ENCODE results near the gene ATXN1. TPM values are rescaled to one million over a fixed set of nuclear protein-coding genes. Genes with fewer than 3 reads are reported as not detected.
A peak's percentile ranks its signal among the peaks of the same experiment; 100 is the strongest.

The ATXN1 gene
- total RNA-seq, 2 experiments from 2014 or later, result 83.1 to 89.4 TPM

DNA sequence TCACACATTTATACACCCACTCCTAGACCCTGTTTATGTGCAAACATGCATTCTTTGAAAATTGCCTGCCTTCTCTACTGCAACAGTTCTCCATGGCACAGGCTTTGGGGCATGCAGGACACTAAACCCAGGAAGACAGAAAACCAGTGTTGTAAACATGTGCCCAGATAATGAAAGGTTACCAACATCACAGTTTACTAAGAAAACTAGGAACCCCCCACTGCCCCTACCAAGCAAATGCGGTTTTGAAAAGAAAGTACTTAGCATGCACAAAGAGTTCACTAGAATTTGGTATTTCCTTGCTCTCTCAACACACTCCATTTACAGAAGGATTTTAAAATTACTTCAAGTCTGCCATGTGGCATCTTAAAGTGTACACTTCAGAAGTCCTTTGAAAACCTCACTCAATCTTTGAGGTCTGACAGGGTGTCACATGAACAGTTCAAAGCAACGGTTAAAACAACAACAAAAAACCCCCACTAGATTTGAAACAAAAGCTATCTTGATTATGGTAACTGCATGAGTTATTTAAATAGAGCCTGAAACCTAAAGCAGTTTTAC lies 277.9 kb downstream of the ATXN1 start:
- POLR2A ChIA-PET, result interaction anchor here (0.6 to 4.3 kb wide), 19 partner anchors 9 to 279 kb away, joined by 3 to 40 read pairs (median 9); partner anchors contain the start of gene ATXN1
- CTCF ChIA-PET, result interaction anchor here (1.1 to 3.0 kb wide), 5 partner anchors 14 to 151 kb away, joined by 3 to 12 read pairs (median 7); no protein-coding TSS in a partner anchor
- DNase-seq, result peak; percentile 42
- H3K27ac Mint-ChIP-seq, result peak overlapping the region; percentile 94
- H3K4me3 Mint-ChIP-seq, result peak overlapping the region; percentile 41
- H3K27me3 Mint-ChIP-seq, result no peaks in the 10 kb centered on the region
- peaks cover 66% of the 10 kb centered on the region for H3K36me3 Mint-ChIP-seq (ENCODE audit: low read depth)
- peaks cover 94% of the 10 kb centered on the region for H3K4me1 Mint-ChIP-seq
- H3K9me3 Mint-ChIP-seq, result no peaks in the 10 kb centered on the region

DNA sequence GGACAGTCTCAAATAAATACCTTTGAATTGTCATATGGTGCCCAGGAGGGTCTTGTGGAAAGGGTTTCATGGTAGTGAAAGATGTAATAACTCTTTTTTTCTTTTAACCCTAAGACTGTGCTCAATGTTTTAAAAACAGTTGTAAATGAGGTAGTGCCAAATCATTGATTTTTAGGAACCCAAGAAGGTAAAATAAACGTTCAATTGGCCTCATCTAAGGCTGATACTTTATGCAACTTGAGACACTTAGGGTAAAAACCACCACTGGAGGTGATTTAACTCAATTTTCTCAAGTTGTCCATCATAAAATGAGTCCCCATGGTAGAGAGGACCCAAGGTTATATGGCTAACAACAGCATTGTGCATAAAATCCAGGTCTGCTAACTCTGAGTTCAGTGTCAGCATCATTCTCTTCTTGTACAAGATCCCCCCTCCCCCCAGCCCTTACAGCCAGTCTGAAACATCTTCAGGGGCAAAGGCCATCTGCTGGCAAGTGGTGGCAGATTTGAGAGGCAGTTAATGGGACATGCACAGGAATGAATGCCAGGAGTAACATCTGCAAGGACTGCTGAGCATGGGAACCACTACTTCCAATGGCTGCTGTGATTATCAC lies 278.5 kb downstream of the ATXN1 start:
- Mint-ChIP-seq H3K27me3 (no peaks in the 10 kb centered on the region), H3K4me3 (no peak overlapping the region), H3K36me3 (ENCODE audit: low read depth) (peaks cover 64% of the 10 kb centered on the region), H3K9me3 (peaks cover under 1% of the 10 kb centered on the region), H3K27ac (peak overlapping the region; percentile 94), H3K4me1 (peaks cover 94% of the 10 kb centered on the region)
- ChIA-PET CTCF (interaction anchor here (2.5 kb wide), 1 partner anchor 281 kb away, joined by 10 read pairs; no protein-coding TSS in a partner anchor), POLR2A (interaction anchor here (0.8 to 4.3 kb wide), 16 partner anchors 9 to 280 kb away, joined by 3 to 67 read pairs (median 8); partner anchors contain the start of gene ATXN1)
- peak; percentile 39 for DNase-seq

DNA sequence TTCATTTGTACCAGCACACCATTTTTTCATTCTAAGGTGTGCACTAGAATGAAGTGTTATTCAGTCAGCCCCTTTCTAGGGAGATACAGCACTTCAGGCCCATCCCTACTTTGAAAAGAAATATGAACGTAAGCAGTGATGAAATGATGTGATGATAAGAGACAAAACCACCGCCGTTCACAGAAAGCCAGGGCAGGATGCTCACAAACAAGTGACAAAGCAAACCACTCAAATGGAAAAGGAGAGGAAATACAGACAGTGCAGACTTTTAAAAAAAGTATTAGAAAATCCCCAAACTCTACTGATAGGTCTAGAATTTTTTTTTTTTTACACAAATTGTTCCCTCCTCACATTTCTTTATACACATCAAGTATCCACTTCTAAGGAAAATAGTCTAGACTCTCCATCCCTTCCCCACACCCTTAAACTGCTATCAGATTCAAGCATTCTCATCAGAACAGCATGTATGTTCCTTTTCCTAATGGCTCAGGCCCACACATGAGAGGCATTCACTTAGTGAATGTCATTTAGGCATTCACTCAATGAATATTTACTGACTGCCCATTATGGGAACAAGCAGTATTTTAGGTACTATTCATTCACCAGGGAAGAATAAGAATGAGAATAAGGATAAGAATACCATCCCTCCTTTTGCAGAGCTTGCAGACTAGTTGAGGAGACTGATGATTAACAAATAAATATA lies 279.4 kb downstream of the ATXN1 start:
- Mint-ChIP-seq H3K27me3 (no peaks in the 10 kb centered on the region), H3K27ac (peak overlapping the region; percentile 94), H3K4me3 (peak overlapping the region; percentile 46), H3K9me3 (peaks cover 5% of the 10 kb centered on the region), H3K4me1 (peaks cover 94% of the 10 kb centered on the region), H3K36me3 (ENCODE audit: low read depth) (peaks cover 68% of the 10 kb centered on the region)
- CTCF ChIA-PET, result interaction anchor here (0.5 to 2.7 kb wide), 8 partner anchors 10 to 281 kb away, joined by 3 to 10 read pairs (median 5); partner anchors contain the start of gene ATXN1
- POLR2A ChIA-PET, result interaction anchor here (0.8 to 4.1 kb wide), 23 partner anchors 8 to 280 kb away, joined by 3 to 67 read pairs (median 4); partner anchors contain the start of gene ATXN1
- DNase-seq, result peak; percentile 80

DNA sequence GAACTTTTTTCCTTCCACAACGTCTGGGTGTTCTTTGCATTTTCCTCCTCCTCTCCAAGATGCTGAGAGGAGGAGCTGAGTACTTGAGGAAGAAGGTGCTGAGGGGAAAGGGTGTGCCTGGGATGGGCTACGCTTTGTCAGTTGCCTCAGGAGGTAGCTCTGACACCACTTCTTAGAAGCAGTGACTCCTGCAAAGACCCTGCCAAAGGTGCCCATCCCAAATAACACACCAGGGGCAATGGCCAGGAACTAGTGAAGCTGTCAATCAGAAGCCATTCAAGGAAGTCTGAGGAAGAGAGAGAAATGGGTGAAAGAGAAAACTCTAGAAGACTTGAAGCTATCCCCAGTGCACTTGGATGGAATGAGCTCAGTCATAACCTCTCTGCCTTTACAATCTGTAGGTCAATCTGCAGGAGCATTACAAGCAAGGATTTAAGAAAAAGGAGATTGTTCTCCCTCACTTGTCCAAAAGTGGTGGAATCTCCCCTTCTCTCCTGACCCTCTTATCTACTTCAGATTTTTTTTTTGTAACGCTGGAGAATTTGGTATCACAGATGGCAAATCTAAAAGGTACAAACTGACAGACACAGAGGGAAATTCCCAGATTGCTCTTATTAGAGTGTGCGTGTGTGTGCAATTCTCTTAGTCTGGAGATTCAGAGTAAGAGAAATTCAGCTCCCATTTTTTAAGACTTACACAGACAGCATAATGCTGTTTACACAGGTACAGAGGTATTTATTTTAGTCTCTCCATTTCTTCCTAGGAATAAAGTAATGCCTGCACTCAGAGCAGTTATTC lies 280.3 kb downstream of the ATXN1 start:
- POLR2A ChIA-PET, result interaction anchor here (0.8 to 4.1 kb wide), 23 partner anchors 9 to 282 kb away, joined by 3 to 67 read pairs (median 4); partner anchors contain the start of gene ATXN1
- peak overlapping the region; percentile 94 for H3K27ac Mint-ChIP-seq
- H3K4me3 Mint-ChIP-seq, result peak overlapping the region; percentile 46
- peaks cover 5% of the 10 kb centered on the region for H3K9me3 Mint-ChIP-seq
- DNase-seq, result no peak
- H3K4me1 Mint-ChIP-seq, result peaks cover 93% of the 10 kb centered on the region
- CTCF ChIA-PET, result interaction anchor here (0.8 to 2.7 kb wide), 11 partner anchors 9 to 282 kb away, joined by 3 to 10 read pairs (median 5); partner anchors contain the start of gene ATXN1
- no peaks in the 10 kb centered on the region for H3K27me3 Mint-ChIP-seq
- H3K36me3 Mint-ChIP-seq (ENCODE audit: low read depth), result peaks cover 68% of the 10 kb centered on the region

DNA sequence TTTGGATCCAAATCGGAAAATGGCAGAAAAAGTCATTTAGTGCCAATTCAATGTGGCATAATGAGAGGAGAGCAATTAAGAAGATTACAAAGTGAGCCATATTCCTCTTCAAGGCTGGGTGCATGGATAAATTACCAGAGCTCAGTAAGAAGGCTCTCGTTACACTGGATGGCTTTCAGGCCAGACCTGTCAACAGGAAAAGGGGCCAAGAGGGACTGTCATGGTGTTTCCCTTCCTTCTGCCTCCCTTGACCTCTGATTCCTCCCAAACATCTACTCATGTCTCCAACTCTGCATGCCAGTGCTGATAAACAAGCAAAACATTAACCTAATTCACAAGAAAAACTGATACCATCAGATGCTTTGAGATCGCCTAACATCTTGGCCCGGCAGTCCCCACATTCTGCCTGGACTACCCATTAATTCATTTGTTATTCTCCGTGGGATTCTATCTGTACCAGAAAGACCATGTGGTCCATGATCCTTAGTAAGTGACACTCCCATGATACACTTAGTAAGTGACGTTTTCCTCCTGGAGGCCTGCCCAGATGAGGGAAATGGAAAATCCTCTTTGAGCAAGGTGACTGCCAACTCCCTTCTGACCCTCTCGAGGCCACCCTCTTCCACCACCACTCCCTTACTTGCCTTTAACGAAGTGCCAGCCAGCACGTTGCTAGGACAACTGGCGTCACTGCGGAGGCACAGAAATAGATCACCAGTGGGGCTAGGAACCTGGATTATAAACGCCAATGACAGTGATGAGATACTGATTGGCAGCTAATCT lies 283.7 kb downstream of the ATXN1 start:
- ChIA-PET POLR2A (interaction anchor here (8.9 kb wide), 1 partner anchor 42 kb away, joined by 106 read pairs; no protein-coding TSS in a partner anchor), CTCF (interaction anchor here (1.1 kb wide), 1 partner anchor 68 kb away, joined by 3 read pairs; no protein-coding TSS in a partner anchor)
- no peak for DNase-seq
- Mint-ChIP-seq H3K27ac (peak overlapping the region; percentile 12), H3K27me3 (no peaks in the 10 kb centered on the region), H3K4me1 (peaks cover 91% of the 10 kb centered on the region), H3K4me3 (no peak overlapping the region), H3K36me3 (ENCODE audit: low read depth) (peaks cover 66% of the 10 kb centered on the region), H3K9me3 (peaks cover 9% of the 10 kb centered on the region)

DNA sequence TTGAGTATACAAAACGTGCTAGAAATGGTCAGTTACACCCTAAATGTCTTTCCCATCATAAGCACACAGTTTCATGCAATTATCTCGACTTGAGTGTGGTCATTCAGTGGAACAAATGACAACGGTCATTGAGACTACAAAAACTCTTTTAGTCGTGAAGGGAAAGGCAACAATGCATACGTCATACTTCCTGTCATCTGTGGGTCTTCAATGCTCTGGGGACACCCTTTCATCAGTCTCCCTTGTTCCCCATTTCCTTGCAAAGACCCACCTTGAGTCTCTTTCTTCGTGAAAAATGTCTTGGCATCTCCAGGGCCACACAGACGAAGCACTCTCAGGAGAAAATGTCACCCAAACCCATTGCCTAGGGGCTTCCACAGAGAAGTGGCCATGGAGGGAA lies 284.4 kb downstream of the ATXN1 start:
- ChIA-PET CTCF (no interaction called here), POLR2A (interaction anchor here (8.9 kb wide), 1 partner anchor 41 kb away, joined by 106 read pairs; no protein-coding TSS in a partner anchor)
- peaks cover 63% of the 10 kb centered on the region for H3K36me3 Mint-ChIP-seq (ENCODE audit: low read depth)
- no peak overlapping the region for H3K27ac Mint-ChIP-seq
- H3K27me3 Mint-ChIP-seq, result no peaks in the 10 kb centered on the region
- H3K4me1 Mint-ChIP-seq, result peaks cover 91% of the 10 kb centered on the region
- H3K4me3 Mint-ChIP-seq, result no peak overlapping the region
- no peak for DNase-seq
- peaks cover 9% of the 10 kb centered on the region for H3K9me3 Mint-ChIP-seq

DNA sequence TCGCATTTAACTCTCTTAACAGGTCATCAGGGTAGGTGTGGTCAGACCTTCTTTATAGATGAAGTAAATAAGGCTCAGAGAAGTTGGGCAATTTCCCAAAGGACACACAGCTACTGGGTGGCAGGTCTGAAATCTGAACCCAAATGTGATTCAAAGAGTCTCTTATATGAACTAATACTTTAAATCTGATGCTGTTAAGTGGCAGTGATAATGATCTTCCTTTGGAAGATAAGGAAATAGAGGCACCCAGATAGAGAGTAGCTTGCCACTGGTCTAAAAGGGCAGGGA lies 285.8 kb downstream of the ATXN1 start:
- DNase-seq, result no peak
- ChIA-PET CTCF (interaction anchor here (0.7 kb wide), 1 partner anchor 21 kb away, joined by 5 read pairs; no protein-coding TSS in a partner anchor), POLR2A (interaction anchor here (8.9 kb wide), 1 partner anchor 40 kb away, joined by 106 read pairs; no protein-coding TSS in a partner anchor)
- Mint-ChIP-seq H3K4me3 (no peak overlapping the region), H3K9me3 (peaks cover 9% of the 10 kb centered on the region), H3K36me3 (ENCODE audit: low read depth) (peaks cover 64% of the 10 kb centered on the region), H3K27ac (no peak overlapping the region), H3K4me1 (peaks cover 91% of the 10 kb centered on the region), H3K27me3 (no peaks in the 10 kb centered on the region)

DNA sequence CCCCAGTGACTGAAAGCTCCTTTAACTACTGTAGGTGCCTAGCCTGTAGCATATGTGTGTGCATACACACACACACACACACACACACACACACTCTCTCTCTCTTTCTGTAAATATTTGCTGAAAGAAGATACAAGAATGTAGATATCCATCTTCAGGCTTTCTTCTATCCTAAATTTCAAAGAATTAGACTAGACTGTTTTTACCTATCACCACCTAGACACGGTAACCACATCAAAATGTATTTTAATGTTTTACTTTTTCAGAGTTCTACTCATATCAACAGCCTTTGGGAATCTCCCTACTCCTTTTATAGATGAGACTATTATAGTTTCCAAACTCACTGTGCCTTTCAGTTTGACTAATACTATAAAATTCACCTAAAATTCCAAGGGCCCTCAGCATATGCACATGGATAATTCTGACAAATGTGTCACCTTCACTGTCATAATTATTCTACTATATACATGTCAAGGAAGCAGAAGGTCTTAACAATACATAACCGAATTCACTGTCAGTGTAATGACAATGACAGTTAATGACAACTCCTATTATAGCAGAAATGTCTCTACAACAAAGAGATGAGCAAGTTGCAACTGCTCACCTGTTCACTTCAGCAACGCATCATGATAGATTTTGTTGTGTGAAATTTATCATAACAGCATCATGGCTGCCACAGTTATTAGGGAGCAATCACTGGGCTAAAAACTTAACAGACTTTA lies 286.3 kb downstream of the ATXN1 start:
- peaks cover 9% of the 10 kb centered on the region for H3K9me3 Mint-ChIP-seq
- POLR2A ChIA-PET, result interaction anchor here (0.8 to 8.9 kb wide), 14 partner anchors 7 to 288 kb away, joined by 3 to 106 read pairs (median 8); partner anchors contain the start of gene ATXN1
- no peaks in the 10 kb centered on the region for H3K27me3 Mint-ChIP-seq
- DNase-seq, result no peak
- peaks cover 90% of the 10 kb centered on the region for H3K4me1 Mint-ChIP-seq
- H3K27ac Mint-ChIP-seq, result peak overlapping the region; percentile 89
- peaks cover 63% of the 10 kb centered on the region for H3K36me3 Mint-ChIP-seq (ENCODE audit: low read depth)
- H3K4me3 Mint-ChIP-seq, result no peak overlapping the region
- CTCF ChIA-PET, result interaction anchor here (0.7 to 1.4 kb wide), 4 partner anchors 22 to 289 kb away, joined by 3 to 5 read pairs (median 3); no protein-coding TSS in a partner anchor

DNA sequence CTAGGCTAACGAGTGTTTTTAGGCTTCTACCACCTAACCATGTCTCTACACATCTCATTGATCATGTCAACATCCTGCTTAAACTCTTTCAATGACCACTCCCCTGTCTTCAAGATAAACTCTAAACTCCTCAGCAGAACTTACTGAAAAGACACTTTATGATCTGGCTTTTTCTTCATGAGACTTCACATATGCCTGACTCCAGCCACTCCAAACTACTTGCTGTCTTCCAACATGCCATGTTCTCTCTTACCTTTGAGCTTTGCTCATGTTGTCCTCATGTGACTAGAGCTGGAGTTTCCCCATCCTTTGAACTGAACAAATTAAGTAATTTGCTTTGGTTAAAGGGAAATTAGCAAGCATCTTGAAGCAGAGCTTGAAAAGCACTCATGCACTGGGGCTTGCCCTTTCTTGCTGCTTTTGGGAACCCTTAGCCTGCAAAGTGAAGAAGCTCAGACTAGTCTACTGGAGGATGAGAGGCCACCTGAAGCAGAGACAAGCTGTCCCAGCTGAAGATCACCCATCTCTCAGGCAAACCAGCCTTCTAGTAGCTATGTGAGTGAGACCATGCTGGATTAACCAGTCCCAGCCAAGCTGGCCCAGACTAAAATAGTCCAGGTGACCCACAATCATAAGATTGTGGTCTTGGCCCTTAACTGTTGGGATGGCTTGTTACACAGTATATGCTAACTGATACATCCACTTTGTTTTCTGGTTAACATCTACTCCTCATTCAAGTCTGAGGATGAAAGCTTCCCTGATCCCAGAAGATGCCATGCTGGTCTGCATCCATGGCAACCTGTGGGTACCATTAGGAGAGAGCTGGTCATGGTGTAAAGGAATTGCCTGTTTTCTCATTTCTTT lies 287.1 kb downstream of the ATXN1 start:
- peaks cover 93% of the 10 kb centered on the region for H3K4me1 Mint-ChIP-seq
- DNase-seq, result no peak
- no peaks in the 10 kb centered on the region for H3K27me3 Mint-ChIP-seq
- peaks cover 67% of the 10 kb centered on the region for H3K36me3 Mint-ChIP-seq (ENCODE audit: low read depth)
- peak overlapping the region; percentile 55 for H3K4me3 Mint-ChIP-seq
- H3K27ac Mint-ChIP-seq, result peak overlapping the region; percentile 89
- POLR2A ChIA-PET, result interaction anchor here (0.8 to 8.9 kb wide), 16 partner anchors 8 to 289 kb away, joined by 3 to 106 read pairs (median 6); partner anchors contain the start of gene ATXN1
- peaks cover 9% of the 10 kb centered on the region for H3K9me3 Mint-ChIP-seq
- CTCF ChIA-PET, result interaction anchor here (0.8 to 1.4 kb wide), 5 partner anchors 11 to 290 kb away, joined by 3 to 4 read pairs (median 3); no protein-coding TSS in a partner anchor

DNA sequence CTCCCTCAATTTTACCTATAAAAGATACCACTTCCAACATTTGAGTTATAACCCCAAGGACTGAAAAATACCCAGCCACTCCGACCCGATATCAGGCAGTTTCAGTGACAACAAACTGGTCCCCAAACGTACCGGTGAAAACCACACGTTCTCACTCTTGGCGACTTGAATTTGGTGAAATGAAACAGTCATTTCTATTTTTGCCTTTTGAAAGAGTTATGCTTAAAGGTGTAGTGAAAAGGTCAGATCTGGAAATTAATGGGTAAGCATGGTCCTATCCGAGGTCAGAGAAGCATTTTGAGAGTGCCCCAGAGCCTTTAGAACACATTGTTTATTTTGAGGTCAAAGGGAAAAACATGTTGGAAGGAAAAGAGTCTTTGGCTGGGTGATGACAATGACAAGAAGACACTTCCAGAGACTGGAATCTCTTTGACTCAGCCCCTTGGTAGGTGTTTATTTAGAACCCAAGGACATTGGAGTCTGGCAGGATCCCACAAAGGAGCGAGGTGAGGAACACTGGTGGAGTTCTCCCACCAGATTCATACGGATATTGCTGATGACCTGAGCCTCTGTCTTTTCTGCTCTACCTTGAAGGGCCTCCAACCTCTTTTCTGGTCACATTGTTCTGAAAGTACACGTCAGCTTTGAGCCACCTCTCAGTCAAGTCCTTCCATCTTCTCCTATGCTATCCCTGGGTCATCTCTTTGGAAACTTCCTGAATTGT lies 287.9 kb downstream of the ATXN1 start:
- DNase-seq, result peak; percentile 53
- peaks cover 9% of the 10 kb centered on the region for H3K9me3 Mint-ChIP-seq
- CTCF ChIA-PET, result interaction anchor here (0.8 to 2.8 kb wide), 4 partner anchors 7 to 40 kb away, joined by 3 to 8 read pairs (median 4); no protein-coding TSS in a partner anchor
- POLR2A ChIA-PET, result interaction anchor here (1.0 to 8.9 kb wide), 13 partner anchors 8 to 267 kb away, joined by 3 to 106 read pairs (median 8); no protein-coding TSS in a partner anchor
- H3K4me3 Mint-ChIP-seq, result peak overlapping the region; percentile 55
- peaks cover 94% of the 10 kb centered on the region for H3K4me1 Mint-ChIP-seq
- peak overlapping the region; percentile 89 for H3K27ac Mint-ChIP-seq
- H3K27me3 Mint-ChIP-seq, result no peaks in the 10 kb centered on the region
- H3K36me3 Mint-ChIP-seq (ENCODE audit: low read depth), result peaks cover 68% of the 10 kb centered on the region
